ENCODE measurements around the gene PIK3R1. TPM values are rescaled to one million over a fixed set of nuclear protein-coding genes. Genes with fewer than 3 reads are reported as not detected.

The PIK3R1 gene
- total and polyA plus RNA-seq, 8 donors, result 9.2 to 280 (median 52.3) TPM

GRCh38 chr5:68266457-68266856, 50.9 kb downstream of the PIK3R1 start:
- H3K36me3 ChIP-seq, result no peaks in the 10 kb centered on the region
- no peak for DNase-seq
- no peaks in the 10 kb centered on the region for H3K27me3 ChIP-seq
- intact Hi-C loops (cut with DNase I; ENCODE audit: low total_unique reads), result no loop called here
- WGBS, 5 donors, result 47 to 76% (median 61%) methylated on average over 1 of the region's 1 CpG
- H3K9me3 ChIP-seq, result no peaks in the 10 kb centered on the region
- no peak overlapping the region for H3K4me3 ChIP-seq
- TF ChIP-seq CTCF (IDR thresholded peaks at IDR 0.05) (no peak), POLR2AphosphoS5 (IDR thresholded peaks at IDR 0.05) (no peak), EP300 (IDR thresholded peaks at IDR 0.05) (no peak), POLR2A (IDR thresholded peaks at IDR 0.05) (no peak)
- peak overlapping the region in 4 of 5 donors; percentile 66 to 80 (median 71) for H3K27ac ChIP-seq
- peaks cover 55 to 92% (median 77%) of the 10 kb centered on the region in 4 donors for H3K4me1 ChIP-seq

- TF ChIP-seq CTCF (IDR thresholded peaks at IDR 0.05) (no peak), EP300 (IDR thresholded peaks at IDR 0.05) (no peak), POLR2A (IDR thresholded peaks at IDR 0.05) (no peak), POLR2AphosphoS5 (IDR thresholded peaks at IDR 0.05) (no peak)
- no peaks in the 10 kb centered on the region for H3K9me3 ChIP-seq
- no peak for DNase-seq
- peaks cover 52 to 92% (median 76%) of the 10 kb centered on the region in 4 donors for H3K4me1 ChIP-seq
- peak overlapping the region in 3 of 5 donors; percentile 68 to 80 (median 74) for H3K27ac ChIP-seq
- no peaks in the 10 kb centered on the region for H3K36me3 ChIP-seq
- no peaks in the 10 kb centered on the region for H3K27me3 ChIP-seq
- 11 to 28% (median 20%) methylated on average over 4 of the region's 4 CpGs for WGBS, 5 donors
- intact Hi-C loops (cut with DNase I; ENCODE audit: low total_unique reads), result no loop called here
- H3K4me3 ChIP-seq, result no peak overlapping the region
Observed at GRCh38 chr5:68267066-68267465, 51.5 kb downstream of the PIK3R1 start.

- Histone ChIP-seq H3K4me3 (no peak overlapping the region), H3K27ac (peak overlapping the region in 4 of 5 donors; percentile 20 to 80 (median 59)), H3K36me3 (no peaks in the 10 kb centered on the region), H3K4me1 (peaks cover 61 to 100% (median 82%) of the 10 kb centered on the region in 4 donors), H3K27me3 (no peaks in the 10 kb centered on the region), H3K9me3 (no peaks in the 10 kb centered on the region)
- no peak for DNase-seq
- intact Hi-C loops (cut with DNase I; ENCODE audit: low total_unique reads), result no loop called here
- 30 to 39% (median 37%) methylated on average over 3 of the region's 3 CpGs for WGBS, 5 donors
- TF ChIP-seq POLR2A (IDR thresholded peaks at IDR 0.05) (no peak), CTCF (IDR thresholded peaks at IDR 0.05) (no peak), POLR2AphosphoS5 (IDR thresholded peaks at IDR 0.05) (no peak), EP300 (IDR thresholded peaks at IDR 0.05) (no peak)
Observed at GRCh38 chr5:68268101-68268851, 52.7 kb downstream of the PIK3R1 start.

GRCh38 chr5:68268852-68269130, 53.2 kb downstream of the PIK3R1 start:
- 70 to 93% (median 90%) methylated on average over 5 of the region's 5 CpGs for WGBS, 5 donors
- intact Hi-C loops (cut with DNase I; ENCODE audit: low total_unique reads), result no loop called here

More at GRCh38 chr5:68268852-68269130, 53.2 kb downstream of the PIK3R1 start:
- no peaks in the 10 kb centered on the region for H3K9me3 ChIP-seq
- DNase-seq, result no peak
- H3K4me1 ChIP-seq, result peaks cover 62 to 100% (median 80%) of the 10 kb centered on the region in 4 donors
- H3K27me3 ChIP-seq, result no peaks in the 10 kb centered on the region
- no peak overlapping the region for H3K4me3 ChIP-seq
- peaks cover under 1 to 4% (median 2%) of the 10 kb centered on the region in 4 donors for H3K36me3 ChIP-seq
- TF ChIP-seq POLR2AphosphoS5 (IDR thresholded peaks at IDR 0.05) (no peak), EP300 (IDR thresholded peaks at IDR 0.05) (no peak), CTCF (IDR thresholded peaks at IDR 0.05) (no peak), POLR2A (IDR thresholded peaks at IDR 0.05) (no peak)
- H3K27ac ChIP-seq, result peak overlapping the region in 4 of 5 donors; percentile 20 to 80 (median 59)

All from stomach (tissue), 9 donors.